ENCODE results near the gene GABRB1. TPM values are rescaled to one million over a fixed set of nuclear protein-coding genes. Genes with fewer than 3 reads are reported as not detected.

Gene GABRB1
- total RNA-seq, 1 donor from 2014 or later: 10.7 TPM

- no peak for DNase-seq (ENCODE audit: low spot score)
- intact Hi-C loops (cut with DNase I): no loop called here
Measured at GRCh38 chr4:47418147-47418546, 386.8 kb downstream of the GABRB1 start.

- intact Hi-C loops (cut with DNase I): no loop called here
- DNase-seq (ENCODE audit: low spot score): no peak
Measured at GRCh38 chr4:47419296-47419695, 387.9 kb downstream of the GABRB1 start.

GRCh38 chr4:47425628-47426027, 394.3 kb downstream of the GABRB1 start:
- intact Hi-C loops (cut with DNase I): no loop called here
- DNase-seq (ENCODE audit: low spot score): no peak

GRCh38 chr4:47427935-47428334, 396.6 kb downstream of the GABRB1 start:
- DNase-seq (ENCODE audit: low spot score): no peak
- intact Hi-C loops (cut with DNase I): no loop called here

GRCh38 chr4:47432749-47433148, 401.4 kb downstream of the GABRB1 start:
- intact Hi-C loops (cut with DNase I): no loop called here
- no peak for DNase-seq (ENCODE audit: low spot score)

DNA sequence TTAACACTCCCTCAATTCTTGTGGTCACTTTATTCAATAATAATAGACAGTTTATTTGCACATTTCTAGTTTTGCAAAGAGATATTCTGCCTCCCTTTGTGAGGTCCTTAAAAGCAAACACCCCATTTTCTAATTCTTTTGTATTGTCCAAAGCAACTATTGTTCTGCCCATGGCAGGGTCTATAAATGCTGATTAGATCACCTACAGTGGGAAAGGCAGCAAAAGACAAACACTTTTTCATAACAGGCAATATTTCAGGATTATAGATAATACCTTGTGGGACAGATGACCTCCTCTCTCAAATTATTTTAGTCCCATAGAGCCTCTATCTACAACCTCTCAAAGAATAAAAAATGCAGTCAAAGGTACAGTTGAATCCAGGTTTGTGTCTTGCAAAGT, 403.6 kb downstream of the GABRB1 start:
- DNase-seq (ENCODE audit: low spot score): no peak
- intact Hi-C loops (cut with DNase I): no loop called here

GRCh38 chr4:47442980-47443379, 411.6 kb downstream of the GABRB1 start:
- intact Hi-C loops (cut with DNase I): no loop called here
- no peak for DNase-seq (ENCODE audit: low spot score)

GRCh38 chr4:47444031-47444430, 412.7 kb downstream of the GABRB1 start:
- intact Hi-C loops (cut with DNase I): no loop called here
- no peak for DNase-seq (ENCODE audit: low spot score)

DNA sequence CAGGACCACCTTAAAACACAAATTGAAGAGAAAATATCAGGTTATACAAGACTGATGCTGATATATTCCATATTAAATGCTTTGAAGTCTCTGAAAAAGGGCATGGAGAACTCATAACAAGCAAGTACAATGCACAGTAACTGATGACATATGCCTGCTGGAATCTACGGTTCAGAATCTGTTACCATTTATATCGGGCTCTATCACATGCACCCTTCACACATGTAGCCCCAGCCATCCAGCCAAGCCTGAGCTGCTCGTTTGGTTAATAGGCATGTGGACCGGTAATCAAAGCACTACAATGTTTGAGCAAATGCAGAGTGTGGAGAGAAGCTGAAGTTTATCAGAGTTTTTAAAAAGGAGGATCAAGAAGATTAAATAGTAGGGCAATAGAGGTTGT, 420.3 kb downstream of the GABRB1 start:
- no peak for DNase-seq (ENCODE audit: low spot score)
- intact Hi-C loops (cut with DNase I): no loop called here

DNA sequence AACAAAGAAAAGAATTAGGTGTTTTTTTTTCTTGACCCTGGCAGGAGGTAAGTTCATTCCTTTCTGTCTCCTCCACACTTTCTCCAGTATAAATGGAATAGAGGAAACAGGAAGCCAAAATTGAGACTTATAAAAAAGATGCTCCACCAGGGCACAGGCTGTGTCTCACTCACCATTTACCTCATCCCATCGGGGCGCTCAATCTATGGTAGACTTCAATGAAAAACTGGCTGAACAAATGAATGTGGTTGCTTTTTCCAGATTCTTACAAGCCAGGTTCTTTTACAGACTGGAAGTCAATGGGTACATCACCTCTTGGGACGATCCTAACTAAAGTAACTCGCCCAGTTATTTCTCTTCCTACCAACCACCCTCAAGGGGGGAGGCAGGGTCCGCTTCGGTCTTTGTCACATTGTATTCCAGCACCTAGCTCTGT, 431.4 kb downstream of the GABRB1 start:
- DNase-seq (ENCODE audit: low spot score): no peak
- intact Hi-C loops (cut with DNase I): loop anchor here (2.0 to 10.0 kb wide), 2 partner anchors 102 to 452 kb away; partner anchors contain the start of gene NFXL1

GRCh38 chr4:47463235-47463956, 432.0 kb downstream of the GABRB1 start, which contains the start of gene COMMD8:
Gene COMMD8, minus strand, starts transcription at chr4:47463702. Its CDS starts 51 bp downstream, at chr4:47463651.
- intact Hi-C loops (cut with DNase I): loop anchor here (2.0 to 10.0 kb wide), 2 partner anchors 101 to 451 kb away; partner anchors contain the start of gene NFXL1
- DNase-seq (ENCODE audit: low spot score): peak; percentile 99

DNA sequence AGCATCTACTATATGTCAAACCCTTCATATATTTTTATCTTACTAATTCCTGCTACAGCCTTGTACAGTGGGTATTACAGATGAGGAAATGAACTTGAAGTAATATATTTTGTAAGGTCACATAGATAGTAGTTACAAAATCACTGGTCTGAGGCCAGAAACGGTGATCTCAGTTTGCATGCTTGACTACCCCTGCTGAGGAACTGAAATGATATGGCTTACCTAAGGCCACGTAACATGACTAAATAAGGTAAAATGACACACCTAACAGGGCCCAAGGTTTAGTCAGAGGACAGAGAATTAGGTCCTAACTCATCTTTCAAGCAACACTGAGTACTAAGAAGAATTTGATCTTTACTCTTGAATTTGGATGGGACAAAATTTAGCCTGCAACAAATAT, 433.6 kb downstream of the GABRB1 start:
- intact Hi-C loops (cut with DNase I): loop anchor here (10.0 kb wide), 1 partner anchor 450 kb away; the partner anchor contains the start of gene NFXL1
- DNase-seq (ENCODE audit: low spot score): no peak

DNA sequence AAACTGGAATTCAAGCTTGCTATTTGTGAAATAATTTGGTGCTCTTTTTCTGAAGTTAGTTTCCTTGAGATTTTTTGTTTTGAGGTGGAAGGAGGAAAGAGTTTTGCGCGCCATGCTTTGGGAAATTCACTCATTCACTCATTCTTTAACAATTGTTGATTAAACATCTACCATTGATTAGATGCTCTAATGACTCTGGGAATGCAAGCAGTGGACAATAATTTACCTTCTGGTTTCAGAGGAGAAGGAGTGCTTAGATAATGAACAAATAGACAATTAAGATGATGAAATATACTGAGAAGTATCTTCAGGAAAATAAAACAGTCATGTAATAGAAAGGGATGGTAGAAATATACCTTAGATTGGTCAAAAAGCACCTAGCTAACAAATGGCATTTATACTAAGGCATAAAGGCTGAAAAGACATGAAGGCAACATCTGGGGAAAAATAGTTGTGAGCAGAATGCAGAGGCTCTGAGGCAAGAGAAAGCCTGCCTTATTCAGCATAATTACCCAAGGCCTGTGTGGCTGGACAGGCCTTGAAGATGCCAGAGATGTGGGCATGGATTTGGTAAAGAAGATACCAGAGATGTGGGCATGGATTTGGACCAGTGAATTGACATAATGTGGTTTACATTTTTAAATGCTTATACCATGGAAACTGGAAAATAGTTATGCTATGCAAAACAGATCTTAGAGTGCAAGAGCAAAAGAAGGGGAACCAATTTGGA, 434.9 kb downstream of the GABRB1 start:
- intact Hi-C loops (cut with DNase I): loop anchor here (10.0 kb wide), 1 partner anchor 449 kb away; the partner anchor contains the start of gene NFXL1
- DNase-seq (ENCODE audit: low spot score): no peak

- intact Hi-C loops (cut with DNase I): loop anchor here (10.0 kb wide), 1 partner anchor 446 kb away; the partner anchor contains the start of gene NFXL1
- no peak for DNase-seq (ENCODE audit: low spot score)
Measured at GRCh38 chr4:47468706-47469365, 437.5 kb downstream of the GABRB1 start.

DNA sequence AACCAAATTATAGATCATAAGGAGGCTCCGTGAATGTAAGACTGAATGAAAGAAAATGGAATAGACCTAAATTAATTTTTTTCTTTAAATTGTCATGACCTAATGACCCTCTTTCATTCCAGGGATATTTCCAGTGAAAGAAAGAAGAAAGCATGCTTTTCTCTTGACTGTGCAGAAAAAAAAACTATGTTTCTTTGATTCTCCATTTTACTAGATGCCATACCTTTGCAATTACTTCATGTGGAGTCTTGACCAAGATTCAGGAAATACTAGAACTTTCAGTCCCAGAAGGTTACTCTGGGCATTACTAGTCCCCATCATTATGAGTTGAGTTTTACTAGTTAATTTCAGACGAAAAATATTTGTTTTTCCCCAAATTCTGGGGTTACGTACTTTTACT, 438.6 kb downstream of the GABRB1 start:
- intact Hi-C loops (cut with DNase I): loop anchor here (10.0 kb wide), 1 partner anchor 445 kb away; the partner anchor contains the start of gene NFXL1
- DNase-seq (ENCODE audit: low spot score): no peak

- intact Hi-C loops (cut with DNase I): no loop called here
- DNase-seq (ENCODE audit: low spot score): no peak
Measured at GRCh38 chr4:47471064-47471463, 439.7 kb downstream of the GABRB1 start.

GRCh38 chr4:47471591-47471990, 440.2 kb downstream of the GABRB1 start:
- intact Hi-C loops (cut with DNase I): no loop called here
- no peak for DNase-seq (ENCODE audit: low spot score)

DNA sequence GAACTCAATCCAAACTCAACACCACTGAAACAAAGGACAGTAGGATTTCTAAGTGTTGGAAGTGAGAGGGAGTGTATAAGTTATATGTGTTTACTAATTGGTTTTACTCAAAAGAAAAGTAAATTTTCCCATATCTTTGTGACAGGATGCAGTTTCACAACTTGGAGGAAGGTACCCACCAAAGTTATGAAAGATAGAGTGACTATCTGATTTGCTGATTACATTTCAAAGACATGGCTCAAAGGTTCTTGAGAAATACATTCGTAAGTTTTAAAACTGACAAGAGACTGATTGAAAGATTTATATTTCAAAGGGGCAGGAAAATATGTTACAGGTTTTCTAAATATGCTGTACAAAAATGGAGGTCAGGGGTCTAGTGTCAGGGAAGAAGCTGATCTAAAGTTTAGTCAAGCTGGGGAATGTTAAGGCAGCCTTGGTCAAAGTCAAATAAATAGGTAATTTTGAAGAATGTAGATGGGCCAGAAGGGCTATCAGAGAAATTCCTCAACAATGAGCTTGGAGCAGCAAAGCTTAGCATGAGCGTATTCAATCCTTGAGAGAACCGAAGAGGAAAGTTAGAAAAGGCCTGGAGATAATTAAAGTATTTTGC, 441.9 kb downstream of the GABRB1 start:
- no peak for DNase-seq (ENCODE audit: low spot score)
- intact Hi-C loops (cut with DNase I): no loop called here

- no peak for DNase-seq (ENCODE audit: low spot score)
- intact Hi-C loops (cut with DNase I): no loop called here
Measured at GRCh38 chr4:47474799-47475198, 443.4 kb downstream of the GABRB1 start.

GRCh38 chr4:47475411-47475810, 444.0 kb downstream of the GABRB1 start:
- no peak for DNase-seq (ENCODE audit: low spot score)
- intact Hi-C loops (cut with DNase I): no loop called here
